NCI-H526 (cell line): ENCODE results near the gene WHRN.

Experiments used
- DNase-seq, 2 experiments: peaks; one replicate each; lab custom pipeline; 2025; lab: John Stamatoyannopoulos, UW

The WHRN gene

GRCh38 chr9:114492991-114493390 is 12.3 kb downstream of the WHRN start:
- no peak for DNase-seq

- no peak for DNase-seq
Measured at GRCh38 chr9:114491430-114492003, 13.8 kb downstream of the WHRN start.

GRCh38 chr9:114489928-114490327 is 15.3 kb downstream of the WHRN start:
- DNase-seq = no peak

- DNase-seq = peak; percentile 42 to 43
Measured at GRCh38 chr9:114488398-114489129, 16.7 kb downstream of the WHRN start.

GRCh38 chr9:114487607-114488300 is 17.5 kb downstream of the WHRN start:
- DNase-seq = peak; percentile 45 to 74

GRCh38 chr9:114486205-114486963 is 18.9 kb downstream of the WHRN start:
- DNase-seq = no peak

- DNase-seq = no peak
Measured at GRCh38 chr9:114484854-114485443, 20.3 kb downstream of the WHRN start.

GRCh38 chr9:114484215-114484853 is 20.9 kb downstream of the WHRN start:
- no peak for DNase-seq

GRCh38 chr9:114483499-114483898 is 21.8 kb downstream of the WHRN start:
- DNase-seq = no peak

- no peak for DNase-seq
Measured at GRCh38 chr9:114482593-114482992, 22.7 kb downstream of the WHRN start.

GRCh38 chr9:114481789-114482188 is 23.5 kb downstream of the WHRN start:
- DNase-seq = no peak

- no peak for DNase-seq
Measured at GRCh38 chr9:114480746-114481435, 24.4 kb downstream of the WHRN start.

GRCh38 chr9:114478871-114479270 is 26.4 kb downstream of the WHRN start:
- no peak for DNase-seq

GRCh38 chr9:114478459-114478858 is 26.8 kb downstream of the WHRN start:
- DNase-seq = no peak

GRCh38 chr9:114477642-114478041 is 27.6 kb downstream of the WHRN start:
- DNase-seq = no peak

- no peak for DNase-seq
Measured at GRCh38 chr9:114476891-114477469, 28.3 kb downstream of the WHRN start.

GRCh38 chr9:114475412-114476135 is 29.7 kb downstream of the WHRN start:
- no peak for DNase-seq

GRCh38 chr9:114474425-114474824 is 30.8 kb downstream of the WHRN start:
- no peak for DNase-seq

- no peak for DNase-seq
Measured at GRCh38 chr9:114473447-114473801, 31.8 kb downstream of the WHRN start.
